GM19438 (cell line): ENCODE data around the gene TMEM98.
"Not testable (repeated sequence)": the region's sequence is repeated elsewhere in the genome, so short reads cannot be mapped to it uniquely, and the experiment has no call there.

Experiments
- ATAC-seq: cut with Tn5 transposase; IDR thresholded peaks from one replicate; pipeline ENCODE4 v1.9.1; 2021; ENCODE audit warnings: low read depth; ENCODE audit not compliant: unreplicated experiment

TMEM98 gene

DNA sequence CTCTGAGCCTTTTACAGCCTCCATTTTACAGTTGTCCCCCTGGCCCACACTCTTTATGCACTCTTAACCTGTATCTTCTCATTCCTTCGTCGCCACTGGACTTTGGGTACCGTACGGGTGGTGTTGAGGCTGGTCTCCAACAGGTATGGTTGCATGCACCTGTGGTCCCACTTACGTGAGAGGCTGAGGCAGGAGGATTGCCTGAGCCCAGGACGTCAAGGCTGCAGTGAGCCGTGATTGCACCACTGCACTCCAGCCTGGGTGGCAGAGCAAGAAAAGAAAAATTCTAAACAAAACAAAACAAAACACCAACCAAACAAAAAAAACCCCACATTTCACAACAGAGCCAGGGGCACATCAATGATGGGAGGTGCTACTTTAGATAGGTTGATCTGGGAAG lies 14.4 kb upstream of the TMEM98 start:
- ATAC-seq, result no peak

- ATAC-seq, result no peak
Measured at GRCh38 chr17:32914181-32914580, 13.8 kb upstream of the TMEM98 start.

DNA sequence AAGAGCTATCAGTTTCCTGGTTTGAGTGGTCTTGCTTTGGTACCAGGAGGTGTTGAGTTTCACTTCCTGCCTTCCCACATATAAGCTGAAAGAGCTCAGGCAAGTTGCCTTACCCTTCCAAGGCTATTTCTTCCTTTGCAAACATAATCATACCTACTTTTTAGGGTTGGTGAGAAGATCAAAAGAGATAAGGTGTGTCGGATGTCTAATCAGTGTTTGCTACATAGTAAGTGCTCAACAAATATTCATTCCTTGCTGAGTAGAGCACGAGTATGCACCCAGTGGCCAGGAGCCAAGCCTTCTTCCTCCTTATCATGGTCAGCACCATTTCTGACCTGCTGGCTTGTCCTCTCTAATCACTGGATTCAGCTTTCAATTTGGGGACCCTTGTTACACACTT lies 12.7 kb upstream of the TMEM98 start:
- ATAC-seq, result no peak

DNA sequence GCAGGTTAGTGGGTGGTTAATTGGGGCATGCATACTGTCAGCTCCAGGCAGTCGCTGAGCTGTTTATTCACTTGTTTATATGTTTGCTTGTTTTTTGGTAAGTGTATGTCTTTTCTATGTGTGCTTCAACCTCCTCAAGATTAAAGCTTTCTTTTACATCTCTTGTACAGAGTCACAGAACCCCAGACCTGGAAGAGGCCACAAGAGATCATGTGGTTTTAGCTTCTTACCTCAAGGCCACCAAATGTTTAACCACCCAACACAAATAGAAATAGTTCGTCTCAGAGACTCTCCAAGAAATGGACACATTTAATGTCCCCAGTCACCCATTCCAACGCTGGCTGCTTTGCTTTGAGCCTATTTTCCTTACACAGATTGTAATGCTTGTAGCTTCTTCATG lies 11.8 kb upstream of the TMEM98 start:
- ATAC-seq, result no peak

DNA sequence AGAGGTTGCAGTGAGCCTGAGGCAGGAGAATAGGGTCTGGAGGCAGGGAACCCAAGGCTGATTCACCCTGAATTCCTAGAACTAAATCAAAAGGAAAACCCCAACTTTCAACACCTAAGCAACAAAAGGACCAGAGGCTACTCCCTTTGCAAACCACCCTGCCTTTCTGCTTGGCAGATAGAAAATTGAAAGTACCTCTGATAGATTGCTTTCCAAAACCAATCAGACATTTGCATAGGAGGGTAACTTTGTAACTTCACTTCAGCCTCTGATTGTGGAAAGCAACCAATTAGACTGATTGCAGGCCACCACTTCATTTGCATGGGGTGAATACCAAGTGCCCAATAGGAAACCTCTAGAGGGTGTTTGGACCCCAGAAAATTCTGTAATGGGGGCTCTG lies 10.9 kb upstream of the TMEM98 start:
- no peak for ATAC-seq

GRCh38 chr17:32917842-32918241 lies 10.1 kb upstream of the TMEM98 start:
- no peak for ATAC-seq

DNA sequence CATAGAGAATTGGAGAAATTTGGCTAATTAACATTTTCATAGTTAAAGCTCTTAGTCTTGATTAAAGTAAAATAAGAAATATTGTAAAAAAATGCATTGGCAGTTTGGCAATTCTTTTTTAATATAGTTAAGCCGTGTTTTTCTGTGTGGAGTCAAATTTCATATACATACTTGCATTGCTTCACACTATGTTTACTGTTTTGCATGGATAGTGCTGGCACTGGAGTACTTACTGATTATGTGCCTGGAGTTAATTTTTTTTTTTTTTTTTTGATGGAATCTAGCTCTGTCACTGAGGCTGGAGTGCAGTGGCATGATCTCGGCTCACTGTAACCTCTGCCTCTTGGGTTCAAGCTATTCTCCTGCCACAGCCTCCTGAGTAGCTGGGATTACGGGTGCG lies 8.1 kb upstream of the TMEM98 start:
- ATAC-seq, result not testable (repeated sequence)

DNA sequence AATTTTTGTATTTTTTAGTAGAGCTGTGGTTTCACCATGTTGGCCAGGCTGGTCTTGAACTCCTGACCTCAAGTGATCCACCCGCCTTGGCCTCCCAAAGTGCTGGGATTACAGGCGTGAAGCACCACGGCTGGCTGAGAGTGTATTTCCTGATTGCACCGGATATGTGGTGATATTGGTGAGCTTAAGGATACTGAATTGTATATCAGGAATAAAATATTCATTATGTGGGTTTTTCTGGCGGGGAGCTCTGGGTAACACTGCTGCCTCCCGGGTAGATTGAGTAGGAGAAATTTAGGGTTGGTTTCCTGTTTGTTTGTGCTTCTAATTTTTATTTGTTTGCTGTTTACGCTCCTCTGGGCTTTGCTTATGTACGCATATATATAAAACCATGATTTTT lies 7.7 kb upstream of the TMEM98 start:
- no peak for ATAC-seq

GRCh38 chr17:32921017-32921416 lies 6.9 kb upstream of the TMEM98 start:
- ATAC-seq, result no peak

GRCh38 chr17:32923905-32924304 lies 4.0 kb upstream of the TMEM98 start:
- ATAC-seq, result not testable (repeated sequence)

- ATAC-seq, result no peak
Measured at GRCh38 chr17:32926183-32926582, 1.8 kb upstream of the TMEM98 start.

GRCh38 chr17:32926789-32927188 lies 1.2 kb upstream of the TMEM98 start:
- not testable (repeated sequence) for ATAC-seq

- ATAC-seq, result no peak
Measured at GRCh38 chr17:32927201-32927723, 691 bp upstream of the TMEM98 start.

DNA sequence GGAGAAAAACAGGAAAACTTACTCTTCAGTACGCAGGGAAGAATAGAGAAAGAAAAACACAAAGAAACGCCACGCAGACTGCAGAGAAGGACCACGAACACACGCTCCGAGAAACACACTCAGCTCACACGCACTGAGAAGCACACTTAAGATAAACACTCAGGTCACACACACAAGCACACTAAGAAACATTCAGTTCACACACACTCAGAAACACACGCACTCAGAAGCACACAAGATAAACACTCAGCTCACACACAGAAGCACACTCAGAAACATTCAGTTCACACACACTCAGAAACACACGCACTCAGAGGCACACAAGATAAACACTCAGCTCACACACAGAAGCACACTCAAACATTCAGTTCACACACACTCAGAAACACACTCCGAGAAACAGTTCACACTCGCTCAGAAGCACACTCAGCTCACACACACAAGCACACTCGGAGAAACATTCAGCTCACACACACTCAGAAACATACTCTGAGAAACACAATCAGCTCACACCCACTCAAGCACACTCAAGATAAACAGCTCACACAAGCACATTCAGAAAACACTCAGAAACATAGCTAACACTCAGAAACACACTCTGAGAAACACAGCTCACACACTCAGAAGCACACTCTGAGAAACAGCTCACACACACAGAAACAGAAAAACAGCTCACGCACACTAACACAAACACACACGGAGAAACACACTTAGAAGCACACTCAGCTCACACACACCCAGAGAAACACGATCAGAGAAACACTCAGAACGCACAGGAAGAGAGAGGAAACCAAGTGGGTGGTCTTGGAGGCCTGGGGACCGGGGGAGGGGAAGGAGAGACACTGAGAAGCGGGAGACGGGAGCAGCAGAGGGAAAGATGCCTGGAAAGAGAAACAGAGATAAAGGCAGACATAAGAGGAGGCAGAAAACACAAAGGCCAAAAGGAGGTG lies 908 bp downstream of the TMEM98 start:
- ATAC-seq, result no peak

DNA sequence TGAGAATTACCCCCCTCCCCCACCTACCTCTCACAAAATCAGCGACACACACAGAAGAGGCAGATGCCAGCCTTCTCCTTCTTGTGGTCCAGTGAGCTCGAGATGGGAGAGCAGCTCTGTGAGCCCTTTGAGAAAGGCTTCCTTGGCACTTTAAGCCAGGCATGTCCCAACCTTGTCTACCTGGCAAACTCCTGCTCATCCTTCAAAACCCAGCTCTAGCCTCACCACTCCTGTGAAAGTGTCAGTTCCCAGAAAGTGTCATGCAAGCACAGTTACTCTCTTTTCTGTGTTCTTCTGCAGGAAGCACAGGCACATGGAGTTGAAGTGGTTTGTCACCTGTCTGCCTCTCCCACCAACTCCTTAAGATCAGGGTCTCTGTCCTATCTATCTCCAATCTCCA lies 1.6 kb downstream of the TMEM98 start:
- no peak for ATAC-seq

DNA sequence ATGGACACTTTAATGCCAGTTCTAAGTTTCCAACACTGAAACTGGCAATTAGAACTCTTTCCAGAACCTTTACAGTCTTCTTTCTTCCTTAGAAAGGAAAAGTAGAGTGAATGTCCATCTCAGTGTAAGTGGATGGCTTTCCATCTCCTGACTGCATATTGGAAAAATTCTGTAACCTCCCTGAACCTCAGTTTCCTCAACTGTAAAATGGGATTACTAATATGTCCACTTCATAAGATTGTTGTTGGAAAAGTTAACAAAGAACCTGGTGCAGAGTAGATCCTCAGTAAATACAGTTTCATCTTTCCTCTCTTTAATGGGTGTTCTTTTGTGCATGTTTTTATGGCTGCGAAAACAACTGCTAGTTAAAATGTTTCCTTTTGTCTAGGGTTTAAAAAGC lies 2.6 kb downstream of the TMEM98 start:
- no peak for ATAC-seq

DNA sequence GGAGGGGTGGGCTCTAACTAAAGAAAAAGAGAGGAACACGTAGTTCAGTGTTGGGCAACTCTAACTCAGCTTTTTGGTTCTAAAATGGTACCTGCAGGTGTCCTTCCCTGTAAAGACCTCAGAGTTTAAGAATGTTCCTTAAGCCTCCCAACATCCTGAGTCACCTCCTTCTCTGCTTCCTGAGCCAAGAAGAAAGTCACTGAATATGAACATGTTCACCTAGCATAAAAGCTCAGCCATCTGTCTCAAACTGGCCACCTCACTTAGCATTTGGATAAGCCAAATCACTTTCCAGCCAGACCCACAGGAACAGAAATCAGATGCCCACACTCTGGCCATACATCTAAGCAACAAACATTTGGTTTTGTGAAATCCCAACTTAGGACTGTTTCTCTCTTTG lies 3.7 kb downstream of the TMEM98 start:
- ATAC-seq, result no peak

GRCh38 chr17:32933881-32934280 lies 5.9 kb downstream of the TMEM98 start:
- ATAC-seq, result no peak

DNA sequence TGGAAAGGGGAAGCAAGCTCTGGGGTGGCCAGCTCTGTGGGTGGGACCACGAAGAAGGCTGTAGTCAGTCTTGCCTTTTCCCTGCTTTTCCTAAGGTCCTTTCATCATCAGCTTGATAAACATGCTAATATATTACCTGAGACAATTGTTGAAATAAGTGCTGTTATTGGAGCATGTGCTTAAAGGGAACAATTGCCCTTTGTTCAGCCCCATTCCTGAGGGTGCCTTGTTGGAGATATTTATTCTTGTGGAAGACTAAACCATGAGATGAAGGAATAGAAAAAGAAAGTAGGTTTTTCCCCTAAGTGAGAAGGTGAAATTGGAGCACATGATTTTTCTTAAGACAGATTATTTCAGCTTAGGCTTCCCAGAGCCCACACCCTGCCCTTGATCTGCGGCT lies 7.8 kb downstream of the TMEM98 start:
- no peak for ATAC-seq

DNA sequence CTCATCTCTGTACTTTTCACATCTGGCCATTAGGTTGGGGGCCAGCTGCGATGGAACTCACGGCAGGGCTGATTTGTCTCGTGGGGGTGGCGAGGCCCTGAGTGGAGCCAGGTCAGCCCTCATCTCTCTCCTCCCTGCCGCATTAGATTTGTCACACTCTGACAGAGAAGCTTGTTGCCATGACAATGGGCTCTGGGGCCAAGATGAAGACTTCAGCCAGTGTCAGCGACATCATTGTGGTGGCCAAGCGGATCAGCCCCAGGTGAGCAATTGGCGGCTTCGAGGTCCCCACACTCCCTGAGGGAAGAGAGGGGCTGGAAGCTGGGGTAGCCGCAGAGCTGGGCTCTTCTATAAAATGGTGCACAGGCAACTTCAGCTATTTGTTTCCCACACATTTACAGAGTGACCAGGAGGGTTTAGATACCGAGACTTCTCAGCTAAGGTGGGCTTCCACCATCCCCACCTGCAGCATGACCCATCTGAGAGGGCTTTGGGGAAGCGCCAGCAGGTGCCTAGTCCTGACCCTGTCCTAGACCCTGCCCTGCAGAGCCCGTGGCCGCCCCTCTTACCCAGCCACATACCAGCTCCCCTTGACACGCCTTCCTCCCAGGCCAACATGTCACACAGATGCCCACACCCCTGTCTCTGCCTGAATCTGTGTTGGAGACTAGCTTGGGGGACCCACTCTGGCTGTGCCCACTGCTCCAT lies 8.4 kb downstream of the TMEM98 start:
- ATAC-seq, result no peak

DNA sequence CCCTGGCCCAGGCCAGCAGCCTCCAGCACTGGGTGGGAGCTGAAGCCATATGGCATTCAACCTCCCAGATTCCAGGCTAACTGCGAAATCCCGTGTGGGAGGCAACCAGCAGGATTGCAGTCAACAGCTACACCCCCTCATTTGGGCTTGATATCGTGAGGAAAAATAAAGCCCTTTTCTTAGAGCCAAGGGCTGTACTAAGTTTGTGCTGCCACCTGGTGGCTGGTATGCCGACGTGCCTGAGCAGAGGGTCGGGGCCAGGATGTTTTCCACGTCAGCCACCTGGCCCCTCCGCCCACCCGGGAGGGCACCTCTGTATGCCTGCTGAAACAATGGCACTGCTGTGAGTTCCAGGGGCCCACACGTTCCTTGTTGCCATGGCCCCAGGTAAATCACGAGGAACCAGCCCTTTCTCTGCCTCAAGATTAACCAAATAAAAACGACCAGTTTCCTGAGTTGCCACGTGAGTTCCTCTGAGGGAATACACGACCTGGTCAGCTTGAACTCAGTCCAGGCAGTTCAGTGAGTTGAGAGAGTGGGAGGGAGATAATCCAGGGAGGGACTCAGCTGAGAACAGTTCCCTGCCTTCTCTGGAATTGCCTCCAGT lies 9.0 kb downstream of the TMEM98 start:
- ATAC-seq, result no peak
